Epithelial cell of esophagus (primary cell): ENCODE measurements around the gene FGF12.

Experiments
- DNase-seq: peaks from one replicate; pipeline ENCODE4 v3.0.0; 2010; ENCODE audit warnings: low read depth
- H3K4me3 ChIP-seq: 2 replicates; pipeline ENCODE4 v1.5.1; 2011; ENCODE audit warnings: mild to moderate bottlenecking, low read length, control low read depth
- TF ChIP-seq, protein P1 (sequence below): IDR thresholded peaks from 2 replicates; pipeline ENCODE4 v1.5.1; 2011; ENCODE audit warnings: low read depth, mild to moderate bottlenecking, low read length, control low read depth, inconsistent platforms; ENCODE audit not compliant: insufficient read depth; ENCODE audit errors: missing control alignments

Gene FGF12

DNA sequence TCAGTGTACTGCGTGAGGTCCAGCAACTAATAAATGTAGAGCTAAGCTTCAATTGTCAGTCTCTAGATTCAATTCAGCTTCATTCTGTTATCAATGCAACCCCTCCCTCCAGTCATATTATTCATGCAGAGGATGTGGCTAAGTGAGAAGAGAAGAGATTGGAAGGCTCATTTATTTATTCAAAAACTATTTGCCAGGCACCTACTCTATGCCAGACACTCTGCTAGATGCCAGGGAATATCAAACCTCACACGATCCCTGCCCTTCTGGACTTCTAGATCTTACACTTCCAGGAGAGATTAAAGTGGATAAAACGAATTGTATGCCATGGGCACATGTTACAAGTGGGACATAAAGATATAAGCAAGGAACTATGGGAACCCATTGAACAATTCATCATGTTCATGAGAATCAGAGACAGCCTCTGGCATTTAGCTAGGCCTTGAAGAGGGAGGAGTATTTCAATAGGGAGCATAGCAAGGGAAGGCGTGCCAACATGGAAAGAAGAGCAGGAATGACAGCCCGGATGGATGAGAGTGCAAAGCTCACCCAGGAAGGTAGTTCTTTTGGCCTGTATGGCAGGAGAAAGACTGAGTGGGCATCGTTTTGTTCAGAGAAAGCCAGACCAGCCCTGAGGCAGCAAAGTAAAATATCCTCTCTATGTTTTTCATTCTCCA is 75.4 kb downstream of the FGF12 start:
- DNase-seq, result no peak
- TF ChIP-seq, protein P1, sequence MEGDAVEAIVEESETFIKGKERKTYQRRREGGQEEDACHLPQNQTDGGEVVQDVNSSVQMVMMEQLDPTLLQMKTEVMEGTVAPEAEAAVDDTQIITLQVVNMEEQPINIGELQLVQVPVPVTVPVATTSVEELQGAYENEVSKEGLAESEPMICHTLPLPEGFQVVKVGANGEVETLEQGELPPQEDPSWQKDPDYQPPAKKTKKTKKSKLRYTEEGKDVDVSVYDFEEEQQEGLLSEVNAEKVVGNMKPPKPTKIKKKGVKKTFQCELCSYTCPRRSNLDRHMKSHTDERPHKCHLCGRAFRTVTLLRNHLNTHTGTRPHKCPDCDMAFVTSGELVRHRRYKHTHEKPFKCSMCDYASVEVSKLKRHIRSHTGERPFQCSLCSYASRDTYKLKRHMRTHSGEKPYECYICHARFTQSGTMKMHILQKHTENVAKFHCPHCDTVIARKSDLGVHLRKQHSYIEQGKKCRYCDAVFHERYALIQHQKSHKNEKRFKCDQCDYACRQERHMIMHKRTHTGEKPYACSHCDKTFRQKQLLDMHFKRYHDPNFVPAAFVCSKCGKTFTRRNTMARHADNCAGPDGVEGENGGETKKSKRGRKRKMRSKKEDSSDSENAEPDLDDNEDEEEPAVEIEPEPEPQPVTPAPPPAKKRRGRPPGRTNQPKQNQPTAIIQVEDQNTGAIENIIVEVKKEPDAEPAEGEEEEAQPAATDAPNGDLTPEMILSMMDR, result no peak
- no peak overlapping the region for H3K4me3 ChIP-seq

DNA sequence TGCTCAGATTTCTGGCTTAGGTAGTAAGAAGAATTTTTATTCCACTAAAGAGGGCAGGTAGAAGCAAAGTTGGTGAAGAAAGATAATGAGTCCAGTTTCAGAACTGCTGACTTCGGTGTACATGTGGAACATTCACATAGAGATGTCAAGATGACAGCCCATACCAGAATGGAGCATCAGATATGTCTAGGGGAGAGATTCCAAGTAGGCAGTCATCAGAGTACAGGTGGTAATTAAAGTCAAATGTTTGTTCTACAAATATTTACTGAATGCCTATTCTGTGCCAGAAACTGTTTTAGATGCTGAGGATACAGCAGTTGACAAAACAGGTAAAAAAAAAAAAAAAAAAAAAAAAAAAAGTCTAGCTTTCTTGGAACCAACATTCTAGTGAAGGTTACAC is 81.9 kb downstream of the FGF12 start:
- TF ChIP-seq, protein P1, result no peak
- no peak overlapping the region for H3K4me3 ChIP-seq
- DNase-seq, result no peak

DNA sequence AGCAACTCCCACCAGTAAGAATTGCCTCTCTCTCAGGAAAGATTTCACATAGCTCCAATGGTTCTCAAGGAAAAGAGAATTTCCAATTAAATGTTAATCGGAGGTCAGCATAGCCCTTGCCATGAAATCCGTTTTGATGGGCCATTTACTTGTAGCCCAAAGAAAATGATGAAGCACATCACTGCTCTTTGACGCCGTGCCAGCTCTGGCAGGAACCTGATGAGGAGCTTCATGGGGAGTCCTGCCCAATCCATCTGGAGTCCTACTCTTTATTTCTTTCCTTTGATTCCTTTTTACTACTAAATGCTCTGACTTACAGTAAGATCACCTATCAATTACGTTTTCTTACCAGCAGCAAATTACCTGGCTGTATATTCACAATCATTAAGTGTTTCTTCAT is 84.7 kb downstream of the FGF12 start:
- TF ChIP-seq, protein P1, result no peak
- H3K4me3 ChIP-seq, result no peak overlapping the region
- DNase-seq, result no peak

DNA sequence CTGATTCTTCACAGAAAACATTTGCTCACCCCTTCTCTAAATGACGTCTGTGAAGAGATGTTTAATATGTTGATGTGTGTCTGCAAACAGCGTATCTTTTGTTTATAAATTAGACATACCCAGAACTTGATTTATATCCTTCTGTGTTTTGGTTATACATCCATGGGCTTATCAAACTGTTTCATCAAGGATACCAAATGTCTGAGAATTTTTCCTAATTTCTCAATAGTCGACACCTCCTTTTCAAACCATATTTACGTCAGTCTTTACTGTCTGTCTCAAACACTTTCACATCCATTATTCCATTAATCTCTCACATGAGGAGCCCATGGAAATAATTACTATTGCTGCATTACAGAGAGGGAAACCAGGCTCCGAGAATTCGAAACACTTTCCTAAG is 85.4 kb downstream of the FGF12 start:
- no peak overlapping the region for H3K4me3 ChIP-seq
- no peak for DNase-seq
- TF ChIP-seq, protein P1, result no peak

DNA sequence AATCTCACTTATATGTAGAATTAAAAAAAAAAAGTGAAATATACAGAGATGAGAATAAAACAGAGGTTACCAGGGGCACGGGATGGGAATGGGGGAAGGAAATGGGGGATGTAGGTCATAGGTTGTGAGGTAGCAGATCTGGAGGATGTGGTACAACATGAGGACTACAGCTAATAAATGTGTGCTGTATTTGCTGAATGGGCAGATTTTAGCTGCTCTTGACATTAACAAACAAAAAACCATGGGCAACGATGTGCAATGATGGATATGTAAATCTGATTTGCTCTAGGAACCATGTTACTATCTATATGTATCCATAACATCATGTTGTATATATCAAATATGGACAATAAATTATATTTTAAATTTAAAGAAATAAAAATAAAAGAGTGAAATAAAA is 87.4 kb downstream of the FGF12 start:
- H3K4me3 ChIP-seq, result no peak overlapping the region
- DNase-seq, result no peak
- TF ChIP-seq, protein P1, result no peak

DNA sequence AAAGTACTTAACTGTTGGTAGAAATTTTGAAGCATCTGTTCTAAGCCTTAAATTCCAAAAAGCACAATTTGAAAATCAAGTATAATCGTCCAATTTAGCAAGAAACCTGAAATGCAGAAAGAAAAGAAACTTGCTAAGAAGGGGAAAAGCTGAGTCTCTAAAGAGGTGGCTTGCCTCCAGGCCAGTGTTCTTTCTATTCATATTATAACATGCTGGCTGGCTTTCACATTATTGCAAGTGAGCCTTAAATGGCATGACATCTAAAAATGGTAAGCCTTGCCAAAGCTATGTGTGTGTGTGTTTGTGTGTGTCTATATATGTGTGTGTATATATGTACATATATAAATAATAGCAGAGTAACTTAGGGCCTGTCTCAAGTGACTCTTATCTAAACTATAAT is 89.5 kb downstream of the FGF12 start:
- no peak overlapping the region for H3K4me3 ChIP-seq
- TF ChIP-seq, protein P1, result no peak
- DNase-seq, result no peak
